Mesodermal cell (in vitro differentiated cells): ENCODE measurements around the gene KCNJ8. TPM values are rescaled to one million over a fixed set of nuclear protein-coding genes. Genes with fewer than 3 reads are reported as not detected.
"Not testable (repeated sequence)": the region's sequence is repeated elsewhere in the genome, so short reads cannot be mapped to it uniquely, and the experiment has no call there.

ENCODE experiments used
- H3K27ac ChIP-seq: 2 replicates; pipeline ENCODE4 v1.7.0; 2013; ENCODE audit warnings: mild to moderate bottlenecking, low read depth, low read length, moderate library complexity; ENCODE audit not compliant: severe bottlenecking
- H3K36me3 ChIP-seq: 2 replicates; pipeline ENCODE4 v1.7.1; 2013; ENCODE audit warnings: mild to moderate bottlenecking, low read length, moderate library complexity; ENCODE audit not compliant: control insufficient read depth, insufficient read depth
- H3K4me1 ChIP-seq: one replicate; pipeline ENCODE4 v1.7.1; 2013; ENCODE audit warnings: mild to moderate bottlenecking, low read length; ENCODE audit not compliant: insufficient read depth, control insufficient read depth, poor library complexity, severe bottlenecking
- H3K4me3 ChIP-seq: 2 replicates; pipeline ENCODE4 v1.7.0; 2013; ENCODE audit warnings: low read length, control low read depth, mild to moderate bottlenecking; ENCODE audit not compliant: insufficient read depth, poor library complexity, severe bottlenecking; ENCODE audit errors: extremely low read depth
- H3K9me3 ChIP-seq: 2 replicates; pipeline ENCODE4 v1.7.1; 2013; ENCODE audit warnings: mild to moderate bottlenecking, low read length, moderate library complexity; ENCODE audit not compliant: control insufficient read depth
- whole genome bisulfite sequencing, 2 experiments: methylation state at CpG; one replicate each; pipeline ENCODE4 v1.1.5; 2013; ENCODE audit warnings: missing lambda C conversion rate in 2 of 2; ENCODE audit not compliant: insufficient coverage in 2 of 2; 5-methylcytosine and 5-hydroxymethylcytosine counted together
- polyA plus RNA-seq, 2 experiments: library from polyadenylated mRNA; stranded (reverse); fragments of 50-300 nt; gene quantifications; one replicate each; pipeline ENCODE4 v1.2.3, GENCODE V29; 2013

KCNJ8 gene
- polyA plus RNA-seq (2013, experiment 1 of 2) = 1.4 TPM
- 1.9 TPM for polyA plus RNA-seq (2013, experiment 2 of 2)

DNA sequence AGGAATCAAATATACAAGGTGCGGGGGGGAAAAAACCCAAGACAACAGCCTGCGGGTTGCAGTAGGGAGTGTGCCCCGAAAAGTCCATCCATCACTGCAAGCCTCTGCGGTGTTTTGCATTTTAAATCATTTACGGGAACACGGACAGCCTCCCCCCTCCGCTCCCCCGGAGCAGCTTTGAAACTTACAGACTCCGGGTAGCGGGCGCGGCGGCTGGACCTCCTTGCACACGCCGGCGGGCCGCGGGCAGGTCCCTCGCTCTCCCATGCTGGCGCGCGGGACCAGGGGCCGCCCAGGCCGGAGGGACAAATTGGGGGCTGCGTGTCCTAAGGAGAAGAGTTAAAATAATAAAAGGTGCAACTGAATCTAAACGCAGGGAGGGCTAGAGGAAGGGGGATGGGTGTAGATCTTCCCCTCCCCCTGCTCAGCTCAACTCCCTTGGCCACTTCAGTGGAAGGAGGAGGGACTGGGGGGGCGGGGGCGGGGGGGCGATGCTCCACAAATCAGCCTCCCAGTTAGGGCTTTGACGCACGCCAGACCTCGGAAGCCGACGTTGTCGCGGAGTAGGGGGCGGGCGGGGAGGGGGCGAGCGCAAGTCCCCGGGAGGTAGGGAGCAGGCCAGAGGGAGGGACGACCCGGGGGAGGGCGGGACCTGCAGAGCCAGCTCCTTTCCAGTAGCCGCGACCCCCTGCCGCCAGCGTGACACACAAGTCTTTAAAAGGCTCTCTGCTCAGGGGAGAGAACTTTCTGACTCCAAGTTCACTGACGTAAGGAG, at the start of gene KCNJ8:
Gene KCNJ8 (minus strand): TSS at position 349 of the 775 bp plus-strand sequence. CDS start 1,090 bp downstream, outside the sequence.
- H3K36me3 ChIP-seq = no peaks in the 10 kb centered on the region
- peak within 1 kb of the TSS; percentile 43 for H3K4me3 ChIP-seq
- no peak within 1 kb of the TSS for H3K27ac ChIP-seq
- H3K4me1 ChIP-seq = no peaks in the 10 kb centered on the region
- WGBS, 2 experiments = 1% methylated on average over 28 to 32 of the region's 49 CpGs
- H3K9me3 ChIP-seq = no peaks in the 10 kb centered on the region

DNA sequence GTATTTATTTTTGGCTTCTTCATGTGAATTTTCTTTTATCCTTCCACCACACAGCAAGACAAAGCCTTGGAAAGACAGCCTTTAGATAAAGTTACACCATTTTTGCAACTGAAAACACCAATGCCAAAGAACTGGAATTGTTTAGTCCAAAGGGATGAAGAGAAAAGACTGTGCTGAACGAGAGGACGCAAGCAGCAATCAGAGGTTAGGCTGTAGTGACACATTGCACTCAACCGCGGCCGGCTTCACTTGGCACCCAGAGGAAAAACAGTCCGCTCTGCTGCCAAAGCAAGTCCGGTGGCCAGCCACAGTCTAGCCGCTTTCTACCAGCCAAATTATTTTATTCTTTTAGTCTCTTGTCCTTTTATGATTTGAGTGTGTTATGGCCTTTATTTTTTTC, 49.1 kb upstream of the KCNJ8 start:
- WGBS, 2 experiments = 87 to 92% methylated on average over 5 to 6 of the region's 8 CpGs
- H3K27ac ChIP-seq = no peak overlapping the region

GRCh38 chr12:21819678-21820077, 45.2 kb upstream of the KCNJ8 start:
- Histone ChIP-seq H3K27ac (peak overlapping the region; percentile 72), H3K36me3 (no peaks in the 10 kb centered on the region), H3K9me3 (no peaks in the 10 kb centered on the region), H3K4me1 (peaks cover 11% of the 10 kb centered on the region), H3K4me3 (no peak overlapping the region)

More for the DNA sequence above, 49.1 kb upstream of the KCNJ8 start:
- no peaks in the 10 kb centered on the region for H3K36me3 ChIP-seq
- H3K4me1 ChIP-seq = peaks cover 9% of the 10 kb centered on the region
- H3K4me3 ChIP-seq = no peak overlapping the region
- H3K9me3 ChIP-seq = no peaks in the 10 kb centered on the region

DNA sequence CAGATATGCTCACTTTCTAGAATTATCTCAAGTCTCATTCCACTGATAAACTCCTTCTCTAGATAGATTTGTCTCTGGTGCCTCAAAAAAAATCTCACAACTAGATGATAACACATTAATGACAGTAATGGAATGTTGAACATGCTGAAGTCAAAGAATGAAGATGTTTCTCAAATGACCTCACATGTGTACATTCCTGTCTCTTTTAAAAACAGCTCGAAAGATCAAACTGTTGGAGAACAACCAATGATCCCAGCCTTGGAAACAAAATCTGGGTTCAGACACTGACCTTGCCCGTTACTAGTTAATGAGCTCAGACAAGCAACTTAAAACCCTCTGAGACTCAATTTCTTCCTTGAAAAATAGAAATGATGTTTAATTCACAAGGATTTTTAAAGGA, 44.7 kb upstream of the KCNJ8 start:
- no peaks in the 10 kb centered on the region for H3K36me3 ChIP-seq
- peaks cover 11% of the 10 kb centered on the region for H3K4me1 ChIP-seq
- peak overlapping the region; percentile 72 for H3K27ac ChIP-seq
- H3K4me3 ChIP-seq = no peak overlapping the region
- H3K9me3 ChIP-seq = no peaks in the 10 kb centered on the region
- 50 to 71% methylated on average over 1 of the region's 2 CpGs for WGBS, 2 experiments

DNA sequence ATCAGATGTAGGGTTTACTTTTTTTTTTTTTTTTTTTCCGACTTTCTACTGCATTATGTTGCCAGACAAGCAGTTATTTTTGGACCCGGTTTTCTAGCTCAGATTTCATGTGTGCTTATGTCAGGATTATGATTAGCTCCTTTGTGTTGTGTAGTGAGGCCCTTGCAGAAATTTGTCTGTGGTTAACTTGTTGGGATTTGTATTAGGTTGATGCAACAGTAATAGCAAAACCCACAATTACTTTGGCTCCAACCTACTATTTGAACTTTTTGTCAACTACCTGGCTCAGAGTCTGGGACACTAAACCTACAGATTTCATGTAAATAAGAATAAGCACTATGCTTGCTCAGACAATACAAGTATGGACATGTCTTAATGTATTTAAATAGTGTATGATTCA, 44.1 kb upstream of the KCNJ8 start:
- WGBS, 2 experiments = no CpG with 5 or more reads among the region's 2 CpGs
- Histone ChIP-seq H3K4me3 (no peak overlapping the region), H3K36me3 (no peaks in the 10 kb centered on the region), H3K9me3 (no peaks in the 10 kb centered on the region), H3K27ac (no peak overlapping the region), H3K4me1 (peaks cover 11% of the 10 kb centered on the region)

DNA sequence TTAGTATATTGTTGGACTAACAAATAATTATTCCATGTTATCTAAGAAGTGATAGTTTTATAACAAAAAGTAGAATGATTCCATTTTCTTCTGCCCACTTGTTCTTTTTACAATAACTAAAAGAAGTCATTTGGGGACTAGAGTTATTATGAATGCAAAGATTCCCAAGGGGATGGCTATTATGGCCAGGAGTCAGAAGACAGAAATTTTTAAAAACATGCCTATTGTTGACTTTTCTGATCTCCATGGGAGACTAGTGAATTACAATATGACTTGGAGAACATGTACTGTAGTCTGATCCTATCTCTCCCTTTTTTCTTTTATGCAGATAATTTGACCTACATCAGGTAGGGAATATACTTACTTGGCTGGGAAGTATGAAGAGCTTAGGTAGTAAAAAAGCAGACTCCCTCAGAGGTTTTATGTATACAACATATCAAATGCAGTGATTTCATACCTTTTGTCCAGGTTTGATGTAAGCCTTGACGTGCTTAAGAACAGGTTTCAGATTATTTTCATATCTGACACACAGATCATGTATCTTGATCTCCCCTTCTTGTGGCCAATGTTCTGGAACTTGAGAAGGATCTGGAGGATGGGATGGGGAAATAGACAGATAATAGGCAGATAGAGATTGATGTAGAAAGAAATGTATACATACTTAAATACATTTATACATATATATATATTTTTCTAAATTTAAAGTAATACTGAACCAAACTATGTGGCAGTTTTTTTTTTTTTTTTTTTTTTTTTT, 41.0 kb upstream of the KCNJ8 start:
- WGBS, 2 experiments = 60% methylated on average over 1 of the region's 1 CpG; no CpG with 5 or more reads in 1 of the 2 experiments
- no peak overlapping the region for H3K4me3 ChIP-seq
- H3K27ac ChIP-seq = no peak overlapping the region
- no peaks in the 10 kb centered on the region for H3K36me3 ChIP-seq
- H3K9me3 ChIP-seq = no peaks in the 10 kb centered on the region
- peaks cover 11% of the 10 kb centered on the region for H3K4me1 ChIP-seq

GRCh38 chr12:21814814-21815213, 40.3 kb upstream of the KCNJ8 start:
- Histone ChIP-seq H3K9me3 (no peaks in the 10 kb centered on the region), H3K4me1 (peaks cover 9% of the 10 kb centered on the region), H3K4me3 (no peak overlapping the region), H3K36me3 (no peaks in the 10 kb centered on the region), H3K27ac (no peak overlapping the region)
- WGBS, 2 experiments = 80% methylated on average over 1 of the region's 3 CpGs; no CpG with 5 or more reads in 1 of the 2 experiments

DNA sequence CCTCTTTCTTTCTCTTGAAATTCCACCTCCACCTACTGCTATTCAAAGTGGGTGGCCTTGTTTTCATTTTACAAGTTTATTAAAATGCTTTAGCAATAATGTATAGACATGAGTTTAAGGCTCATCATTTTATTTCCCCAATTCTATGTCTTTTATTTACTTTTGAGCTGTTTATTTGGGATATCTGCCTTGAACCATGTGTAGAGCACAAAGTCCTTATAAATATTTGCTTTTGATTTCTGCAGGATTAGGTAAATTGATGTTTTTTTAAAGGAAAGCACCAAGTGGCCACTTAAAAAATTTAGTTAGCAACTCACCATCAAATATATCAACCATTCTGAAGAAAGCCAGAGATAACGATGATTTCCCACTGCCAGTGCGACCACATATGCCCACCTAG, 39.8 kb upstream of the KCNJ8 start:
- no peak overlapping the region for H3K4me3 ChIP-seq
- H3K36me3 ChIP-seq = no peaks in the 10 kb centered on the region
- no peaks in the 10 kb centered on the region for H3K9me3 ChIP-seq
- H3K4me1 ChIP-seq = peaks cover 4% of the 10 kb centered on the region
- no peak overlapping the region for H3K27ac ChIP-seq
- WGBS, 2 experiments = no CpG with 5 or more reads among the region's 2 CpGs

DNA sequence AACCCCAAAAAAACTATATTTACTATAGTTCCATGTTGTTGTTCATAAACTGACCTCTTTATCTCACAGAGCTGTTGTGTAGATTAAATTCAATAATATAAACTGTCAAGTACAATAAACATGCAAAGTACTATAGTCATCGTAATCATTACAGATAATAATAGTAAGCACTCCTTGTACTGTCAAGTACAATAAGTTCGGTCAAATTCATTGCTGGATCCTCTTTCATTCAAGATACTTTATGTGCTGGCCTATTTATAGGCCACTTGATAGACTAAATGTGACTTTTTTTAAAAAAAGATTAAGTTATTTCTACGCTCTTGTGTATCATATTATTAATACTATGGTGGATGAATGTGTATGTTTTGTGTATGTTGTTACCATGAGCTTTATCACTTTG, 39.2 kb upstream of the KCNJ8 start:
- no peak overlapping the region for H3K27ac ChIP-seq
- H3K36me3 ChIP-seq = no peaks in the 10 kb centered on the region
- WGBS, 2 experiments = 100% methylated on average over 2 of the region's 3 CpGs; no CpG with 5 or more reads in 1 of the 2 experiments
- no peaks in the 10 kb centered on the region for H3K9me3 ChIP-seq
- H3K4me3 ChIP-seq = no peak overlapping the region
- H3K4me1 ChIP-seq = peaks cover 3% of the 10 kb centered on the region

- H3K4me1 ChIP-seq = no peaks in the 10 kb centered on the region
- no peaks in the 10 kb centered on the region for H3K36me3 ChIP-seq
- no peaks in the 10 kb centered on the region for H3K9me3 ChIP-seq
- H3K4me3 ChIP-seq = no peak overlapping the region
- H3K27ac ChIP-seq = no peak overlapping the region
Observed at GRCh38 chr12:21813125-21813524, 38.6 kb upstream of the KCNJ8 start.

DNA sequence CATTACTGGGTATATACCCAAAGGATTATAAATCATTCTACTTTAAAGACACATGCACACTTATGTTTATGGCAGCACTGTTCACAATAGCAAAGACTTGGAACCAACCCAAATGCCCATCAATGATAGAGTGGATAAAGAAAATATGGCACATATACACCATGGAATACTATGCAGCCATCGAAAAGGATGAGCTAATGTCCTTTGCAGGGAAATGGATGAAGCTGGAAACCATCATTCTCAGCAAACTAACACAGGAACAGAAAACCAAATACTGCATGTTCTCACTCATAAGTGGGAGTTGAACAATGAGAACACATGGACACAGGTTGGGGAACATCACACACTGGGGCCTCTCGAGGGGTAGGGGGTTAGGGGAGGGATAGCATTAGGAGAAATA, 37.8 kb upstream of the KCNJ8 start:
- not testable (repeated sequence) for H3K9me3 ChIP-seq, H3K36me3 ChIP-seq, H3K4me3 ChIP-seq, H3K4me1 ChIP-seq, H3K27ac ChIP-seq
- 80% methylated on average over 2 of the region's 2 CpGs; no CpG with 5 or more reads in 1 of the 2 experiments for WGBS, 2 experiments
